Upper lobe of left lung (tissue), 4 donors: ENCODE measurements around the gene PAFAH1B1.

Experiments used
- POLR2A ChIP-seq, 4 donors: fragments of 450-650 bp; IDR thresholded peaks; one replicate each; pipeline ENCODE4 v1.5.1; 2016 to 2017; ENCODE audit warnings: antibody characterized with exemption in 4 of 4, mild to moderate bottlenecking in 2 of 4
- TF ChIP-seq, protein P1 (sequence below), 6 experiments: fragments of 450-650 bp in 4 of 6; fragments of 200-600 bp in 2 of 6; sonication (generic) in 2 of 6; IDR thresholded peaks; one replicate each; pipeline ENCODE4 v1.5.1; 2016 to 2019; ENCODE audit warnings: antibody characterized with exemption in 6 of 6

DNA sequence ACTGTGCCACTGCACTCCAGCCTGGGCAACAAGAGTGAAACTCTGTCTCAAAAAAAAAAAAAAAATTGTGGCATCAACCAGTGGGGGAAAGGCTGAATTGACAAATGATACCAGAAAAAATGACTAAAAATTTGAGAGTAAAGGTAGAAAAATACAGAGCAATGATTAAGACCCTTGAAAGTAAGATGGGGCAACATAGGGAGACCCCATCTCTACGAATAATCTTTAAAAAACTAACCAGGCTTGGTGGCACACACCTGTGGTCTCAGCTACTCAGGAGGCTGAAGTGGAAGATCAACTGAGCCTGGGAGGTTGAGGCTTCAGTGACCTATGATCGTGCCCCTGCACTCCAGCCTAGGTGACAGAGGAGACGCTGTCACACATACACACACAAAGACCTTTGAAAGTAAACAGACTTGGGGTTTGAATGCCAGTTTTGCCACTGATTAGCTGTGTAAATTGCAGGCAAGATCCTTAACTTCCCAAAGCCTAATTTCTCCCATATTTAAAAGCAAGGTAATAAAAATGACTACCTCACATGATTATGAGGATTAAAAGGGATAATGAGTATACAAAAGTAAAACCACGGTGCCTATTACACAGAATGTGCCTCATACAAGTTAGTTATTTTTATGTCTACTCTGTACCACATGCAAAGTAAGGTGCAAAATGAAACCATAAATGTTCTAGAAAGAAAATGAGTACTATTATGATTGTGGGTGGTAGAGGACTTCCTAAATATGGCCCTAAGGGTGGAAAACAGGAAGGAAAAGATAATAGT, 21.7 kb upstream of the PAFAH1B1 start:
- TF ChIP-seq, protein P1, sequence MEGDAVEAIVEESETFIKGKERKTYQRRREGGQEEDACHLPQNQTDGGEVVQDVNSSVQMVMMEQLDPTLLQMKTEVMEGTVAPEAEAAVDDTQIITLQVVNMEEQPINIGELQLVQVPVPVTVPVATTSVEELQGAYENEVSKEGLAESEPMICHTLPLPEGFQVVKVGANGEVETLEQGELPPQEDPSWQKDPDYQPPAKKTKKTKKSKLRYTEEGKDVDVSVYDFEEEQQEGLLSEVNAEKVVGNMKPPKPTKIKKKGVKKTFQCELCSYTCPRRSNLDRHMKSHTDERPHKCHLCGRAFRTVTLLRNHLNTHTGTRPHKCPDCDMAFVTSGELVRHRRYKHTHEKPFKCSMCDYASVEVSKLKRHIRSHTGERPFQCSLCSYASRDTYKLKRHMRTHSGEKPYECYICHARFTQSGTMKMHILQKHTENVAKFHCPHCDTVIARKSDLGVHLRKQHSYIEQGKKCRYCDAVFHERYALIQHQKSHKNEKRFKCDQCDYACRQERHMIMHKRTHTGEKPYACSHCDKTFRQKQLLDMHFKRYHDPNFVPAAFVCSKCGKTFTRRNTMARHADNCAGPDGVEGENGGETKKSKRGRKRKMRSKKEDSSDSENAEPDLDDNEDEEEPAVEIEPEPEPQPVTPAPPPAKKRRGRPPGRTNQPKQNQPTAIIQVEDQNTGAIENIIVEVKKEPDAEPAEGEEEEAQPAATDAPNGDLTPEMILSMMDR (IDR thresholded peaks at IDR 0.05), result no peak
- no peak for TF ChIP-seq POLR2A (IDR thresholded peaks at IDR 0.05)
